CD4-positive, alpha-beta T cell treated with Interferon gamma for 1 hour (primary cell): Measurements from ENCODE around the gene POLR2C.

Experiments used
- DNase-seq: peaks from one replicate; pipeline ENCODE4 v3.0.0-alpha.2; 2020

POLR2C gene

GRCh38 chr16:57504491-57504890 lies 42.0 kb downstream of the POLR2C start:
- DNase-seq = no peak

- no peak for DNase-seq
Observed at GRCh38 chr16:57505169-57505568, 42.7 kb downstream of the POLR2C start.

GRCh38 chr16:57507136-57508034 lies 44.9 kb downstream of the POLR2C start:
- DNase-seq = no peak

GRCh38 chr16:57508035-57508425 lies 45.6 kb downstream of the POLR2C start:
- DNase-seq = no peak

GRCh38 chr16:57509231-57509923 lies 46.9 kb downstream of the POLR2C start:
- DNase-seq = no peak

GRCh38 chr16:57510016-57510871 lies 47.8 kb downstream of the POLR2C start:
- no peak for DNase-seq

- DNase-seq = no peak
Observed at GRCh38 chr16:57512296-57513001, 50.0 kb downstream of the POLR2C start.

GRCh38 chr16:57513371-57514102 lies 51.1 kb downstream of the POLR2C start:
- DNase-seq = no peak

GRCh38 chr16:57514371-57514770 lies 51.9 kb downstream of the POLR2C start:
- DNase-seq = no peak

GRCh38 chr16:57514791-57515600 lies 52.5 kb downstream of the POLR2C start:
- DNase-seq = no peak

- DNase-seq = no peak
Observed at GRCh38 chr16:57516176-57516725, 53.8 kb downstream of the POLR2C start.

GRCh38 chr16:57516773-57517172 lies 54.3 kb downstream of the POLR2C start:
- no peak for DNase-seq

- DNase-seq = no peak
Observed at GRCh38 chr16:57517397-57518367, 55.2 kb downstream of the POLR2C start.

GRCh38 chr16:57518520-57518919 lies 56.0 kb downstream of the POLR2C start:
- no peak for DNase-seq

GRCh38 chr16:57518922-57519321 lies 56.4 kb downstream of the POLR2C start:
- no peak for DNase-seq

GRCh38 chr16:57519796-57520360 lies 57.4 kb downstream of the POLR2C start:
- peak; percentile 65 for DNase-seq
